GM23338 (cell line): Measurements from ENCODE around the gene JHY. TPM values are rescaled to one million over a fixed set of nuclear protein-coding genes. Genes with fewer than 3 reads are reported as not detected.

Experiments used
- ATAC-seq: fragments of 200-7000 bp; cut with Tn5 transposase; 3 replicates; pipeline ENCODE4 v1.9.1; 2020
- DNase-seq: peaks from one replicate; pipeline ENCODE4 v3.0.0-alpha.2; 2015; ENCODE audit warnings: low spot score
- H2AFZ ChIP-seq: fragments of 200-600 bp; sonication (generic); 2 replicates; pipeline ENCODE4 v1.8.0; 2016; ENCODE audit warnings: antibody characterized with exemption, mild to moderate bottlenecking, moderate library complexity
- H3F3A ChIP-seq: fragments of 200-600 bp; sonication (generic); replicated peaks from 2 replicates; pipeline ENCODE4 v1.8.0; 2017; ENCODE audit warnings: antibody characterized with exemption, mixed run types, low read depth
- H3K27ac ChIP-seq: fragments of 200-600 bp; sonication (generic); 2 replicates; pipeline ENCODE4 v1.6.1; 2016; ENCODE audit warnings: low read depth
- H3K27me3 ChIP-seq: fragments of 200-600 bp; sonication (generic); 2 replicates; pipeline ENCODE4 v1.8.0; 2016; ENCODE audit warnings: mild to moderate bottlenecking, mixed run types, moderate library complexity; ENCODE audit not compliant: insufficient read depth
- H3K36me3 ChIP-seq: fragments of 200-600 bp; sonication (generic); 2 replicates; pipeline ENCODE4 v1.8.0; 2016; ENCODE audit warnings: mild to moderate bottlenecking; ENCODE audit not compliant: insufficient read depth
- H3K4me1 ChIP-seq: fragments of 200-600 bp; sonication (generic); 2 replicates; pipeline ENCODE4 v1.8.0; 2016; ENCODE audit warnings: mild to moderate bottlenecking, moderate library complexity; ENCODE audit not compliant: insufficient read depth
- H3K4me2 ChIP-seq: fragments of 200-600 bp; sonication (generic); 2 replicates; pipeline ENCODE4 v1.7.1; 2017; ENCODE audit warnings: mixed run types
- H3K4me3 ChIP-seq: fragments of 200-600 bp; sonication (generic); 2 replicates; pipeline ENCODE4 v1.6.1; 2016; ENCODE audit warnings: mixed run types
- H3K79me2 ChIP-seq: fragments of 200-600 bp; sonication (generic); replicated peaks from 2 replicates; pipeline ENCODE4 v1.8.0; 2017; ENCODE audit warnings: mild to moderate bottlenecking; ENCODE audit not compliant: insufficient read depth
- H3K9me2 ChIP-seq: fragments of 200-600 bp; sonication (generic); 2 replicates; pipeline ENCODE4 v1.8.0; 2017; ENCODE audit not compliant: insufficient read depth
- H4K20me1 ChIP-seq: fragments of 200-600 bp; sonication (generic); replicated peaks from 2 replicates; pipeline ENCODE4 v1.8.0; 2017; ENCODE audit warnings: mild to moderate bottlenecking; ENCODE audit not compliant: insufficient read depth
- H3K27ac Mint-ChIP-seq: 2 replicates; pipeline ENCODE4 v1.8.0; 2020; ENCODE audit warnings: inconsistent platforms, mild to moderate bottlenecking, moderate library complexity, mixed read lengths
- H3K27me3 Mint-ChIP-seq: 3 replicates; pipeline ENCODE4 v1.8.0; 2022; ENCODE audit warnings: low read depth, mild to moderate bottlenecking, moderate library complexity, mixed read lengths, inconsistent platforms; ENCODE audit not compliant: insufficient read depth, poor library complexity
- H3K36me3 Mint-ChIP-seq: 3 replicates; pipeline ENCODE4 v1.8.0; 2021; ENCODE audit warnings: low read depth, mild to moderate bottlenecking, inconsistent platforms, moderate library complexity, mixed read lengths
- H3K4me1 Mint-ChIP-seq: 3 replicates; pipeline ENCODE4 v1.8.0; 2020; ENCODE audit warnings: mild to moderate bottlenecking, inconsistent platforms, mixed read lengths
- H3K4me3 Mint-ChIP-seq: 3 replicates; pipeline ENCODE4 v1.8.0; 2021; ENCODE audit warnings: moderate library complexity, mild to moderate bottlenecking, inconsistent platforms, mixed read lengths
- H3K9me3 Mint-ChIP-seq: 3 replicates; pipeline ENCODE4 v1.8.0; 2020; ENCODE audit warnings: moderate library complexity, mild to moderate bottlenecking, inconsistent platforms, mixed read lengths
- EZH2 ChIP-seq: fragments of 200-600 bp; sonication (generic); IDR thresholded peaks from one replicate; pipeline ENCODE4 v1.8.0; 2017; ENCODE audit warnings: antibody characterized with exemption, mild to moderate bottlenecking, low read depth; ENCODE audit not compliant: unreplicated experiment
- EZH2phosphoT487 ChIP-seq: fragments of 200-600 bp; sonication (generic); IDR thresholded peaks from one replicate; pipeline ENCODE4 v1.8.1; 2018; ENCODE audit warnings: antibody characterized with exemption; ENCODE audit not compliant: unreplicated experiment
- JUNB ChIP-seq: IDR thresholded peaks from one replicate; pipeline ENCODE4 v1.6.1; 2016; ENCODE audit warnings: antibody characterized with exemption; ENCODE audit not compliant: unreplicated experiment
- NANOG ChIP-seq: IDR thresholded peaks from 2 replicates; pipeline ENCODE4 v1.6.1; 2016; ENCODE audit warnings: antibody characterized with exemption, borderline replicate concordance
- STAT1 ChIP-seq: IDR thresholded peaks from one replicate; pipeline ENCODE4 v1.6.1; 2016; ENCODE audit warnings: antibody characterized with exemption; ENCODE audit not compliant: unreplicated experiment
- ZNF114 ChIP-seq: fragments of 250-450 bp; sonication (Bioruptor Pico); IDR thresholded peaks from 2 replicates; pipeline ENCODE4 v1.5.0; 2020; ENCODE audit warnings: mild to moderate bottlenecking, moderate library complexity
- ZNF331 ChIP-seq: fragments of 250-450 bp; sonication (Bioruptor Pico); IDR thresholded peaks from 2 replicates; pipeline ENCODE4 v1.5.0; 2020; ENCODE audit warnings: low read depth, mild to moderate bottlenecking, moderate library complexity
- polyA plus RNA-seq: library from polyadenylated mRNA; unstranded; fragments of >200 nt; fragmentation: Nextera tagmentation; extraction: Ambion mirVana; gene quantifications from 2 replicates; pipeline ENCODE4 v1.2.1, GENCODE V29; 2016
- total RNA-seq: library from RNA; depleted of rRNA; stranded (reverse); fragments of >200 nt; shearing (Covaris generic); gene quantifications from 2 replicates; pipeline ENCODE4 v1.2.3, GENCODE V29; 2014
- TF ChIP-seq, protein P1 (sequence below): fragments of 250-450 bp; sonication (Bioruptor Pico); IDR thresholded peaks from 2 replicates; pipeline ENCODE4 v1.5.0; 2020; ENCODE audit warnings: mild to moderate bottlenecking, moderate library complexity
- TF ChIP-seq, protein P2 (sequence below): IDR thresholded peaks from 2 replicates; pipeline ENCODE4 v1.6.1; 2016; ENCODE audit warnings: antibody characterized with exemption
- TF ChIP-seq, protein P3 (sequence below), 2 experiments: fragments of 200-600 bp in 1 of 2; sonication (generic) in 1 of 2; conservative IDR thresholded peaks; 2 replicates each; pipeline versions ENCODE4 v1.5.1 to v1.6.1; 2016 to 2017; ENCODE audit warnings: antibody characterized with exemption in 2 of 2, low read depth in 2 of 2, mild to moderate bottlenecking in 2 of 2, moderate library complexity in 1 of 2

Gene JHY
- total and polyA plus RNA-seq, 2 experiments from 2014 or later, result 0.94 to 0.97 TPM

DNA sequence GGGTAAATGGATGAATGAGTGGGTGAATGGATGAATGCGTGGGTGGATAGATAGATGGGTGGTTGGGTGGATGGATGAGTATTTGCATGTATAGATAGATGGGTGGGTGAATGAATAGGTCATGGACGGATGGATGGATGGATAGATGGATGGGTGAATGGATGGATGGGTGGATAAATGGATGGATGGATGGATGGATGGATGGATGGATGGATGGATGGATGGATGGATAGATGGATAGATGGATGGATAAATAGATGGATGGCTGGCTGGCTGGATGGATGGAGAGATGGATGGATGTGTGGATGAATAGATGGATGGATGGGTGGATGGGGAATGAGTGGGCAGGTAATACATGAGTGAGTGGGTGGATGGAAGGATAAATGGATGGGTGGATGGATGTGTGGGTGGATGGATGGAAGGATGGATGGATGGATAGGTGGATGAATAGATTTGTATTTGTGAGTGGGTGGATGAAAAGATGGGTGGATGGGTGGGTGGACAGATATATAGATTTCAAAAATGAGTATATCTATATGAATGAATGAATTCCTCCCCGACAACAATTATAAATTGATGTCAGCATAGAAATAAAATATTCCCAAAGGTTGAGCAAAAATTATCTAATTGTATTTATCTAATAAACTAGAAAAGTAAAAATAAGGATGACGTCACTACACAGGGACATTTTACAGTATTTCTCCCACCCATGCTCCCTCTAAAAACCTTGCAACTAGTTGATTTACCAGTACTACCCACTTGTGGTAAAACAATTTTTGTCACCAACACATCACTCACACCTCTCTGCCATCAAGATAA is 44.8 kb upstream of the JHY start:
- ATAC-seq, result no peak

More for the DNA sequence above, 44.8 kb upstream of the JHY start:
- H3K4me3 ChIP-seq, result no peak overlapping the region
- H3K9me2 ChIP-seq, result peaks cover 10% of the 10 kb centered on the region
- Mint-ChIP-seq H3K27me3 (peaks cover 10% of the 10 kb centered on the region), H3K9me3 (no peaks in the 10 kb centered on the region), H3K4me3 (no peak overlapping the region), H3K36me3 (no peaks in the 10 kb centered on the region), H3K27ac (no peak overlapping the region), H3K4me1 (peaks cover 6% of the 10 kb centered on the region)
- no peak overlapping the region for H3K27ac ChIP-seq
- H3K36me3 ChIP-seq, result no peaks in the 10 kb centered on the region; the same call in 1 of the 2 replicates
- no peak for DNase-seq
- H3K4me1 ChIP-seq, result peaks cover 10% of the 10 kb centered on the region
- no peaks in the 10 kb centered on the region for H3K27me3 ChIP-seq
- no peaks in the 10 kb centered on the region for H4K20me1 ChIP-seq
- no peaks in the 10 kb centered on the region for H3K79me2 ChIP-seq
- H2AFZ ChIP-seq, result no peak overlapping the region
- H3F3A ChIP-seq, result no peaks in the 10 kb centered on the region
- TF ChIP-seq EZH2 (no peak), STAT1 (no peak), ZNF331 (no peak), ZNF114 (CRISPR knock-in tag) (no peak), JUNB (no peak), NANOG (no peak), EZH2phosphoT487 (no peak)
- TF ChIP-seq, protein P1, sequence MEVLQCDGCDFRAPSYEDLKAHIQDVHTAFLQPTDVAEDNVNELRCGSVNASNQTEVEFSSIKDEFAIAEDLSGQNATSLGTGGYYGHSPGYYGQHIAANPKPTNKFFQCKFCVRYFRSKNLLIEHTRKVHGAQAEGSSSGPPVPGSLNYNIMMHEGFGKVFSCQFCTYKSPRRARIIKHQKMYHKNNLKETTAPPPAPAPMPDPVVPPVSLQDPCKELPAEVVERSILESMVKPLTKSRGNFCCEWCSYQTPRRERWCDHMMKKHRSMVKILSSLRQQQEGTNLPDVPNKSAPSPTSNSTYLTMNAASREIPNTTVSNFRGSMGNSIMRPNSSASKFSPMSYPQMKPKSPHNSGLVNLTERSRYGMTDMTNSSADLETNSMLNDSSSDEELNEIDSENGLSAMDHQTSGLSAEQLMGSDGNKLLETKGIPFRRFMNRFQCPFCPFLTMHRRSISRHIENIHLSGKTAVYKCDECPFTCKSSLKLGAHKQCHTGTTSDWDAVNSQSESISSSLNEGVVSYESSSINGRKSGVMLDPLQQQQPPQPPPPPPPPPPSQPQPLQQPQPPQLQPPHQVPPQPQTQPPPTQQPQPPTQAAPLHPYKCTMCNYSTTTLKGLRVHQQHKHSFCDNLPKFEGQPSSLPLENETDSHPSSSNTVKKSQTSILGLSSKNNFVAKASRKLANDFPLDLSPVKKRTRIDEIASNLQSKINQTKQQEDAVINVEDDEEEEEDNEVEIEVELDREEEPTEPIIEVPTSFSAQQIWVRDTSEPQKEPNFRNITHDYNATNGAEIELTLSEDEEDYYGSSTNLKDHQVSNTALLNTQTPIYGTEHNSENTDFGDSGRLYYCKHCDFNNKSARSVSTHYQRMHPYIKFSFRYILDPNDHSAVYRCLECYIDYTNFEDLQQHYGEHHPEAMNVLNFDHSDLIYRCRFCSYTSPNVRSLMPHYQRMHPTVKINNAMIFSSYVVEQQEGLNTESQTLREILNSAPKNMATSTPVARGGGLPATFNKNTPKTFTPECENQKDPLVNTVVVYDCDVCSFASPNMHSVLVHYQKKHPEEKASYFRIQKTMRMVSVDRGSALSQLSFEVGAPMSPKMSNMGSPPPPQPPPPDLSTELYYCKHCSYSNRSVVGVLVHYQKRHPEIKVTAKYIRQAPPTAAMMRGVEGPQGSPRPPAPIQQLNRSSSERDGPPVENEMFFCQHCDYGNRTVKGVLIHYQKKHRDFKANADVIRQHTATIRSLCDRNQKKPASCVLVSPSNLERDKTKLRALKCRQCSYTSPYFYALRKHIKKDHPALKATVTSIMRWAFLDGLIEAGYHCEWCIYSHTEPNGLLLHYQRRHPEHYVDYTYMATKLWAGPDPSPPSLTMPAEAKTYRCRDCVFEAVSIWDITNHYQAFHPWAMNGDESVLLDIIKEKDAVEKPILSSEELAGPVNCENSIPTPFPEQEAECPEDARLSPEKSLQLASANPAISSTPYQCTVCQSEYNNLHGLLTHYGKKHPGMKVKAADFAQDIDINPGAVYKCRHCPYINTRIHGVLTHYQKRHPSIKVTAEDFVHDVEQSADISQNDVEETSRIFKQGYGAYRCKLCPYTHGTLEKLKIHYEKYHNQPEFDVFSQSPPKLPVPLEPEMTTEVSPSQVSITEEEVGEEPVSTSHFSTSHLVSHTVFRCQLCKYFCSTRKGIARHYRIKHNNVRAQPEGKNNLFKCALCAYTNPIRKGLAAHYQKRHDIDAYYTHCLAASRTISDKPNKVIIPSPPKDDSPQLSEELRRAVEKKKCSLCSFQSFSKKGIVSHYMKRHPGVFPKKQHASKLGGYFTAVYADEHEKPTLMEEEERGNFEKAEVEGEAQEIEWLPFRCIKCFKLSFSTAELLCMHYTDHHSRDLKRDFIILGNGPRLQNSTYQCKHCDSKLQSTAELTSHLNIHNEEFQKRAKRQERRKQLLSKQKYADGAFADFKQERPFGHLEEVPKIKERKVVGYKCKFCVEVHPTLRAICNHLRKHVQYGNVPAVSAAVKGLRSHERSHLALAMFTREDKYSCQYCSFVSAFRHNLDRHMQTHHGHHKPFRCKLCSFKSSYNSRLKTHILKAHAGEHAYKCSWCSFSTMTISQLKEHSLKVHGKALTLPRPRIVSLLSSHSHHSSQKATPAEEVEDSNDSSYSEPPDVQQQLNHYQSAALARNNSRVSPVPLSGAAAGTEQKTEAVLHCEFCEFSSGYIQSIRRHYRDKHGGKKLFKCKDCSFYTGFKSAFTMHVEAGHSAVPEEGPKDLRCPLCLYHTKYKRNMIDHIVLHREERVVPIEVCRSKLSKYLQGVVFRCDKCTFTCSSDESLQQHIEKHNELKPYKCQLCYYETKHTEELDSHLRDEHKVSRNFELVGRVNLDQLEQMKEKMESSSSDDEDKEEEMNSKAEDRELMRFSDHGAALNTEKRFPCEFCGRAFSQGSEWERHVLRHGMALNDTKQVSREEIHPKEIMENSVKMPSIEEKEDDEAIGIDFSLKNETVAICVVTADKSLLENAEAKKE (CRISPR knock-in tag), result no peak
- TF ChIP-seq, protein P2, sequence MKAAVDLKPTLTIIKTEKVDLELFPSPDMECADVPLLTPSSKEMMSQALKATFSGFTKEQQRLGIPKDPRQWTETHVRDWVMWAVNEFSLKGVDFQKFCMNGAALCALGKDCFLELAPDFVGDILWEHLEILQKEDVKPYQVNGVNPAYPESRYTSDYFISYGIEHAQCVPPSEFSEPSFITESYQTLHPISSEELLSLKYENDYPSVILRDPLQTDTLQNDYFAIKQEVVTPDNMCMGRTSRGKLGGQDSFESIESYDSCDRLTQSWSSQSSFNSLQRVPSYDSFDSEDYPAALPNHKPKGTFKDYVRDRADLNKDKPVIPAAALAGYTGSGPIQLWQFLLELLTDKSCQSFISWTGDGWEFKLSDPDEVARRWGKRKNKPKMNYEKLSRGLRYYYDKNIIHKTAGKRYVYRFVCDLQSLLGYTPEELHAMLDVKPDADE, result no peak
- TF ChIP-seq, protein P3, sequence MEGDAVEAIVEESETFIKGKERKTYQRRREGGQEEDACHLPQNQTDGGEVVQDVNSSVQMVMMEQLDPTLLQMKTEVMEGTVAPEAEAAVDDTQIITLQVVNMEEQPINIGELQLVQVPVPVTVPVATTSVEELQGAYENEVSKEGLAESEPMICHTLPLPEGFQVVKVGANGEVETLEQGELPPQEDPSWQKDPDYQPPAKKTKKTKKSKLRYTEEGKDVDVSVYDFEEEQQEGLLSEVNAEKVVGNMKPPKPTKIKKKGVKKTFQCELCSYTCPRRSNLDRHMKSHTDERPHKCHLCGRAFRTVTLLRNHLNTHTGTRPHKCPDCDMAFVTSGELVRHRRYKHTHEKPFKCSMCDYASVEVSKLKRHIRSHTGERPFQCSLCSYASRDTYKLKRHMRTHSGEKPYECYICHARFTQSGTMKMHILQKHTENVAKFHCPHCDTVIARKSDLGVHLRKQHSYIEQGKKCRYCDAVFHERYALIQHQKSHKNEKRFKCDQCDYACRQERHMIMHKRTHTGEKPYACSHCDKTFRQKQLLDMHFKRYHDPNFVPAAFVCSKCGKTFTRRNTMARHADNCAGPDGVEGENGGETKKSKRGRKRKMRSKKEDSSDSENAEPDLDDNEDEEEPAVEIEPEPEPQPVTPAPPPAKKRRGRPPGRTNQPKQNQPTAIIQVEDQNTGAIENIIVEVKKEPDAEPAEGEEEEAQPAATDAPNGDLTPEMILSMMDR (conservative IDR thresholded peaks at IDR 0.05; ENCODE audit: low read depth in 2 of 2), result no peak
- no peak overlapping the region for H3K4me2 ChIP-seq
